Nephron (organoid): ENCODE measurements around the gene SURF4.

Source experiments
- H3K27ac Mint-ChIP-seq, 3 experiments: 2 replicates each; pipeline ENCODE4 v1.8.0; 2020; ENCODE audit warnings: mixed read lengths in 3 of 3, mild to moderate bottlenecking in 2 of 3, moderate library complexity in 1 of 3
- H3K27me3 Mint-ChIP-seq: 2 replicates; pipeline ENCODE4 v1.8.0; 2021; ENCODE audit warnings: low read depth, mild to moderate bottlenecking, moderate library complexity, mixed read lengths
- H3K36me3 Mint-ChIP-seq: 2 replicates; pipeline ENCODE4 v1.8.0; 2020; ENCODE audit warnings: low read depth, mixed read lengths
- H3K4me1 Mint-ChIP-seq: 2 replicates; pipeline ENCODE4 v1.8.0; 2020; ENCODE audit warnings: mixed read lengths
- H3K4me3 Mint-ChIP-seq, 3 experiments: 2 replicates each; pipeline ENCODE4 v1.8.0; 2020; ENCODE audit warnings: mild to moderate bottlenecking in 3 of 3, mixed read lengths in 3 of 3, moderate library complexity in 2 of 3
- H3K9me3 Mint-ChIP-seq: 2 replicates; pipeline ENCODE4 v1.8.0; 2020; ENCODE audit warnings: mixed read lengths
- TF ChIP-seq, protein P1 (sequence below), 3 experiments: fragments of 200-600 bp; sonication (generic); IDR thresholded peaks; one replicate each; pipeline ENCODE4 v1.5.0; 2021; ENCODE audit warnings: antibody characterized with exemption in 3 of 3; ENCODE audit not compliant: unreplicated experiment in 3 of 3

SURF4 gene

DNA sequence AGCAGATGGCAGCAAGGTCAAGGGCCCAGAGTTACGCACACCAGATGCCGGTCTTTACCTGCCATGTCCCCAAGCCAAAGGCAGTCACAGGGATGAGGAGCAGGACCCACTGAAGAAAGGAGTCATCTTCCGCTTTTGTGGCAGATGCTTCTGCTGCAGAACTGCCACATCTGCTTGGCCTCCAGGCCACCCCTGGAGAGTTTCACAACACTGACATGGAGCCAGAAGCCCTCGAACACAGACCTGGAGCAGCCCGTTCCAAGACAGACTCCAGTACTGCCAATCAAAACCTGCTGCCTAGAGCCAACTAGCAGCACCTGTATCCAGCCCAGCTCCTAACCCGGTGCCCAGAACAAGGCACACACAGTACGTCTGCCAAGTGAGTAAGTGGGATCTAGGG, 21.1 kb downstream of the SURF4 start:
- Mint-ChIP-seq H3K36me3 (peaks cover 43% of the 10 kb centered on the region), H3K9me3 (no peaks in the 10 kb centered on the region), H3K27ac (no peak overlapping the region), H3K4me3 (peak overlapping the region; percentile 87 to 92 (median 91)), H3K4me1 (peaks cover 19% of the 10 kb centered on the region), H3K27me3 (no peaks in the 10 kb centered on the region)
- TF ChIP-seq, protein P1, sequence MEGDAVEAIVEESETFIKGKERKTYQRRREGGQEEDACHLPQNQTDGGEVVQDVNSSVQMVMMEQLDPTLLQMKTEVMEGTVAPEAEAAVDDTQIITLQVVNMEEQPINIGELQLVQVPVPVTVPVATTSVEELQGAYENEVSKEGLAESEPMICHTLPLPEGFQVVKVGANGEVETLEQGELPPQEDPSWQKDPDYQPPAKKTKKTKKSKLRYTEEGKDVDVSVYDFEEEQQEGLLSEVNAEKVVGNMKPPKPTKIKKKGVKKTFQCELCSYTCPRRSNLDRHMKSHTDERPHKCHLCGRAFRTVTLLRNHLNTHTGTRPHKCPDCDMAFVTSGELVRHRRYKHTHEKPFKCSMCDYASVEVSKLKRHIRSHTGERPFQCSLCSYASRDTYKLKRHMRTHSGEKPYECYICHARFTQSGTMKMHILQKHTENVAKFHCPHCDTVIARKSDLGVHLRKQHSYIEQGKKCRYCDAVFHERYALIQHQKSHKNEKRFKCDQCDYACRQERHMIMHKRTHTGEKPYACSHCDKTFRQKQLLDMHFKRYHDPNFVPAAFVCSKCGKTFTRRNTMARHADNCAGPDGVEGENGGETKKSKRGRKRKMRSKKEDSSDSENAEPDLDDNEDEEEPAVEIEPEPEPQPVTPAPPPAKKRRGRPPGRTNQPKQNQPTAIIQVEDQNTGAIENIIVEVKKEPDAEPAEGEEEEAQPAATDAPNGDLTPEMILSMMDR (IDR thresholded peaks at IDR 0.05; ENCODE audit: unreplicated experiment in 3 of 3): no peak

DNA sequence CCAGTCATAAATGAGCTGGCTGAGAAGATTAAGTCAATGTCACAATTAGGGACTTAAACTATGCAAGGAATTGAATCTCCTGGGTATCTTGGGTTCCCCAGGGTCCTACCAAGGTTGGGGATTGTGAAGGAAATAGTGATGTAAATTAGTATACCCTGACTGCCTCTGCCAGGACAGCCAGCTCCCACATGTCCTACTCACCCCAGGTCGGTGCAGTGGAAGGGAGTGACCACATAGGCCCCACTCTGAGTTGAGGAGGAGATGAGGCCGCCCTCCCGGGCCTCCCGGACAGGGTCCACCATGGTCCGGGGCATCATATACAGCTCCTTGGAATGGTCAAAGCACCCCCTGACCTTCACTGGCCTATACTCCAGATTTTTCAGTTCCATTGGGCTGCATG, 22.3 kb downstream of the SURF4 start:
- TF ChIP-seq, protein P1 (IDR thresholded peaks at IDR 0.05; ENCODE audit: unreplicated experiment in 3 of 3): no peak
- Mint-ChIP-seq H3K9me3 (no peaks in the 10 kb centered on the region), H3K27me3 (no peaks in the 10 kb centered on the region), H3K36me3 (peaks cover 50% of the 10 kb centered on the region), H3K4me3 (peak overlapping the region; percentile 65 to 92 (median 91)), H3K27ac (peak overlapping the region in 1 of 3 experiments; percentile 35), H3K4me1 (peaks cover 23% of the 10 kb centered on the region)

DNA sequence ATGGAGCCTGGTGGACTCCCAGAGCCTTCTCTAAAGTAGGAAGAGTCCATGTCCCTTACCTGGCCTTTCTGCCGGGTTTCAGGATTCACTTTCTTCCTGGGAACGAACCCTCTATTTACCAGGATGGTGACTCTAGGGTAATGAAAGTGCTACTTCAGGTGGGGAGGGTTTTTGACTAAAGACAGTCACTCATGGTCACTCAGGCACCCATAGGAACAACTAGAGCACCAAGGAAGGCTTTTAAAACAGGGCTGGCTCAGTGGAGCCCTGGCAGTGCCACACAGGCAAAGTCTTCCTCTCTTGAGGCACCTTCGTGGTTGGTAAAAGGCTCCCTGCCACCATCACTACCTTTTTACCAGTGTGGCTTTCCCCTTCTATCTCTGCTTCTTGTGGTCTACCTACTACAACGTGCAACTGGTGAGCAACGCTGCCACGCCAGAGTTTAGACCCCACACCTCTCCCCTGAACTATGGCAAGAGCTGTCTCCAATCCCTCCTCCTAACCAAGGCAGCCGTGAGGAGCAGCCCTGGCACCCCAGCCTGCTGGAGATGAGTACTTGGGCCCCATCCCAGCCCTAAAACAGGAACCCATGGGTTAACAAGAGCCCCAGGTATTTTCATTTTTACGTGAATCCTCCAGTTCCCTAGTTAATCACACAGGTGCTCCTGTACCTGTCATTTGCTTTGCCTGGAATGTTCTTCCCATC, 23.1 kb downstream of the SURF4 start:
- Mint-ChIP-seq H3K27me3 (no peaks in the 10 kb centered on the region), H3K27ac (peak overlapping the region in 1 of 3 experiments; percentile 35), H3K4me3 (peak overlapping the region; percentile 62 to 91 (median 65)), H3K36me3 (peaks cover 47% of the 10 kb centered on the region), H3K9me3 (no peaks in the 10 kb centered on the region), H3K4me1 (peaks cover 24% of the 10 kb centered on the region)
- TF ChIP-seq, protein P1 (IDR thresholded peaks at IDR 0.05; ENCODE audit: unreplicated experiment in 3 of 3): no peak

DNA sequence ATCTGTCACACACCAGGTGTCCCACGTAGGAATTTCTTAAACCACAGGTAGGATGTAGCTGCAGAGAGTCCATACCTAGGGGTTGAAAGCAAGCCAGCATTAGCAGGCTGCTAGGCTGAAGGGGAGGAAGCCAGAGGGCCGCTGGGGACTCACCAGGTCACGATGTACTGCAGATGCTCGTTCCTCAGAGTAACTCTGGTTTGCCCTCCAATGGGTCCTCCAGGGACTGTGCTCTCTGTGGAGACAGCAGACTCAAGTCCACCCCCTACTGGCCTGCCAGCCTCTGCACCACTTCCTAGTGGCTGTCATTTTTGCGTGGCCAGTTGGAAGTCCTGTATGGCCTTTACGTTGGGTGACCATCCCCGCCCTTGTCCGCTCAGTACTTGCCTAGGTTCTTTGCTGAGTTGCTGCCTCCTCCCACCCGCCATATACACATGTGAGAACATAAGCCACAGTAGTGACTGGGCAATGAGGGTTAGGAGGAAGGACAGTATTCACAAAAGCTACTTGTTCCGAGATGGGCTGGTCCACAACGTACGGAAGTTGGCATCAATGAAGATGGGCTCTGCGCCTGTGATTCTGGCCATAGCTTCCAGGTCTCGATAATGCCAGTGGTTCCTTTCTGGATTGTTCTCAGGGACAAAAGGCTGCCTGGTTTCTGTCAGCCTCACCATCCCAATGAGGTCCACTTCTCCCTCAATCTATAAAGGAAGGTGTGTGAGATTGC, 23.8 kb downstream of the SURF4 start:
- Mint-ChIP-seq H3K4me3 (peak overlapping the region; percentile 25 to 77 (median 62)), H3K27me3 (no peaks in the 10 kb centered on the region), H3K9me3 (no peaks in the 10 kb centered on the region), H3K27ac (peak overlapping the region in 1 of 3 experiments; percentile 38), H3K4me1 (peaks cover 19% of the 10 kb centered on the region), H3K36me3 (peaks cover 47% of the 10 kb centered on the region)
- TF ChIP-seq, protein P1 (IDR thresholded peaks at IDR 0.05; ENCODE audit: unreplicated experiment in 3 of 3): peak in 2 of 3 experiments; percentile 26 to 45

DNA sequence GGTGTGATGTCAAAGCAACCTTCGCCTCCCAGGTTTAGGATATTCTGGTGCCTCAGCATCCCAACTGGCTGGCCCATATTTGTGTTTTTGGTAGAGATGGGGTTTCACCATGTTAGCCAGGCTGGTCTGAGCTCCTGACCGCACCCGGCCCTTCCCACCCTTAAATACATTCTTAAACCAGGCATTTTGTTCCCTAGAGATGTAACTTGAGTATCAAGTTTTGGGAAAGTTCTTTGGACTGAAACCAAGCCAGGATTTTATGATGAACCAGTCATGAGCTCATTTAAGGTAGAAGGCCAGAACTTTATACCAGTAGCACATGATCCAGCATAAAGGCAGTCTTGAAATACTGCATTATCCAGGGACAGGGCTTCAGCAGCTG, 24.3 kb downstream of the SURF4 start:
- H3K27me3 Mint-ChIP-seq: no peaks in the 10 kb centered on the region

More for the DNA sequence above, 24.3 kb downstream of the SURF4 start:
- peak overlapping the region; percentile 19 to 77 (median 68) for H3K4me3 Mint-ChIP-seq
- H3K27ac Mint-ChIP-seq: no peak overlapping the region
- H3K9me3 Mint-ChIP-seq: no peaks in the 10 kb centered on the region
- peaks cover 24% of the 10 kb centered on the region for H3K4me1 Mint-ChIP-seq
- peaks cover 47% of the 10 kb centered on the region for H3K36me3 Mint-ChIP-seq
- TF ChIP-seq, protein P1 (IDR thresholded peaks at IDR 0.05; ENCODE audit: unreplicated experiment in 3 of 3): no peak
